IPS-15b (cell line): Measurements from ENCODE around the gene IL6R.

Source experiments
- H3K27me3 ChIP-seq: one replicate; pipeline ENCODE4 v1.6.1; 2013; ENCODE audit warnings: low read length; ENCODE audit not compliant: control insufficient read depth, insufficient read depth
- H3K36me3 ChIP-seq: one replicate; pipeline ENCODE4 v1.6.1; 2013; ENCODE audit warnings: low read length; ENCODE audit not compliant: control insufficient read depth, insufficient read depth
- H3K4me1 ChIP-seq: one replicate; pipeline ENCODE4 v1.6.1; 2013; ENCODE audit warnings: mild to moderate bottlenecking, low read length; ENCODE audit not compliant: control insufficient read depth, insufficient read depth
- H3K4me3 ChIP-seq: one replicate; pipeline ENCODE4 v1.5.1; 2013; ENCODE audit warnings: low read depth, low read length
- H3K9ac ChIP-seq: one replicate; pipeline ENCODE4 v1.6.1; 2013; ENCODE audit warnings: low read depth, mild to moderate bottlenecking, low read length
- H3K9me3 ChIP-seq: one replicate; pipeline ENCODE4 v1.6.1; 2013; ENCODE audit warnings: mild to moderate bottlenecking, low read length; ENCODE audit not compliant: control insufficient read depth, insufficient read depth

The IL6R gene

DNA sequence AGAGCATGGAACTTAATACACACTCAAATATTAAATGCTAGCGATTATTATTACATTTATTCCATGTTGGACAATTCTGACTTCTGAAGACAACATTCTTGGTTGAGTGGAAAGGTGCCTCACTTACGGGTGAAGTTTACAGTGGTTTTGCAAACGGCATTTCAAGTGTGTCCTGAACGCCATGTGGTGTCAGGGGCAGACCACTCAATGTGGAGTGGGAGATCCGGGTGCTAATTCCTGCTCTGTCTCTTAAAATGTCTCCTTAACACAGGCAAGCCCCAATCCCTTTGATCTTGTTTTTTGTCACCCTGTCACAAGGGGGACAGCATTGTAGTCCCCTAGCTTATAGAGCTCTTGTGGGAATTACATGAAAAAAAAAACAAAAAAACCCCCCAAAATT, 91.2 kb downstream of the IL6R start:
- Histone ChIP-seq H3K9me3 (no peaks in the 10 kb centered on the region), H3K4me1 (no peaks in the 10 kb centered on the region), H3K9ac (no peak overlapping the region), H3K36me3 (no peaks in the 10 kb centered on the region), H3K27me3 (peaks cover 28% of the 10 kb centered on the region), H3K4me3 (no peak overlapping the region)

DNA sequence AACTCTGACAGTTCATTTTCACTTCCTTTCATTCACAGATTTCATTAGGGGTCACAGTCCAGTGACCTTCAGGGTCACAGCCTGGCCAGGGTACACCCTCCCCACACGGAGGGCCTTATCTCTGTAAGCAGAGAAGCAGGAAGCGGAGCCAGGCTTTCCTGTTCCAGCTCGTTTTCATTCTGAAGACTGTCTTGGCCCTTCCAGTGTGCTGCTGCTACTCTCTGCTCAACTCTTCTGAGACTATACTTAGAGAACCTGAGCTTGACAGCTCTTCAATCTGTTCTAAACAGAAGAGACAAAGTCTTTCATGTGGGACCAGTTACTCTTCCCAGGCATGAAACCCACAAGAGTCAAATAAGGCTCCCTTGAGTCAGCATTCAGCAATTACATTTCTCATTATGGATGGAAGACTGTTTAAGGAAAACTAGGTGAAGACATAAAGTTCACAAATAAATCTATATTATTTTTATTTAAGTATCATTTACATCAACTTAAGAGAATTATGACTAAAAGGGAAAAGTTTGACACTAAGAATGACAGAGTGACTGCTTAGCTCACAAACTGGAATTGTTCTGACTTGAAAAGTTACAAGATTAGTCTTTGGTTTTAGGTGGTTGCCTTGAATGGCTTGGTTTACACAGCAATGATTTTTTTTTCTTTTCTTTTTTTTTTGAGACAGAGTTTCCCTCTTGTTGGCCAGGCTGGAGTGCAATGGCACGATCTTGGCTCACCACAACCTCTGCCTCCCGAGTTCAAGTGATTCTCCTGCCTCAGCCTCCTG, 92.1 kb downstream of the IL6R start:
- Histone ChIP-seq H3K36me3 (no peaks in the 10 kb centered on the region), H3K9ac (no peak overlapping the region), H3K9me3 (no peaks in the 10 kb centered on the region), H3K4me3 (no peak overlapping the region), H3K4me1 (no peaks in the 10 kb centered on the region), H3K27me3 (peaks cover 30% of the 10 kb centered on the region)

DNA sequence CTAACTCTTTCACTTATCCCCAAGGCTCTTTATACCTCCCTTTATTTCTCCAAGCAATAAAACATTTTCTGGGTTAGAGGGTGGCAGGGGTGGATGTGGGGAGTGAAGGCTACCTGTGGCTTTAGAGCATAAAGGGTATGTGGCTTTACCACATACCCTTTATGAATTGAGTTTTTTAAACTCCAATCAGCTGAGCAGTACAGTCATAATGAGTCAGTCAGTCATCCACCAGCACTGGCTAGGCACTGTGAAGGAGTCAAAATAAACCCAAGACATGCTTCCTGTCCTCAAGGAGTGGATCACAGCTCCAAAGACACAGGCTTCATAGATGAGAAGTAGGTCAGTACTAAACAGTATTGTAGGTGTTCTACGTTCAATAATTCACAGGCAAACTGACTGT, 94.3 kb downstream of the IL6R start:
- H3K4me1 ChIP-seq = no peaks in the 10 kb centered on the region
- H3K9me3 ChIP-seq = peaks cover 4% of the 10 kb centered on the region
- H3K9ac ChIP-seq = no peak overlapping the region
- H3K4me3 ChIP-seq = no peak overlapping the region
- H3K36me3 ChIP-seq = no peaks in the 10 kb centered on the region
- peaks cover 50% of the 10 kb centered on the region for H3K27me3 ChIP-seq

DNA sequence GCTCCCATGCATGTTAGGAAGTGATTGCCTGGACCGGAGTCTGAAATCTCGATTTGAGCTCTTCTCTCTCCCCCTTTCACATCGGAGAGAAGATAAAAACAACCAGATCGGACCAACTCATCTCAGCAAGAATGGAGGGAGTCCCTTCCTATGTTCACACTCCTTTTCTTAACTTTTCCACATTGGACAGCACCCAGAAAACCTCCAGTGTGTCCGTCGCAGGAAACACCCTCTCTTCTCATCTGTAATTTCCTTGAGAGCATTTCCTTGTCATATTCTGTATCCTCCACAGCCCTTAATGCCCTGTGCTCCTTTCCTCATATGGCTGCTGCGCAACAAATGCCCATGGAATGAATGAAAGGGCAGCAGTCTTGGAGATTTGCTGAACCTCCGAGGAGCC, 95.4 kb downstream of the IL6R start:
- no peak overlapping the region for H3K9ac ChIP-seq
- H3K27me3 ChIP-seq = peaks cover 59% of the 10 kb centered on the region
- H3K4me1 ChIP-seq = no peaks in the 10 kb centered on the region
- peaks cover 4% of the 10 kb centered on the region for H3K9me3 ChIP-seq
- no peaks in the 10 kb centered on the region for H3K36me3 ChIP-seq
- no peak overlapping the region for H3K4me3 ChIP-seq

DNA sequence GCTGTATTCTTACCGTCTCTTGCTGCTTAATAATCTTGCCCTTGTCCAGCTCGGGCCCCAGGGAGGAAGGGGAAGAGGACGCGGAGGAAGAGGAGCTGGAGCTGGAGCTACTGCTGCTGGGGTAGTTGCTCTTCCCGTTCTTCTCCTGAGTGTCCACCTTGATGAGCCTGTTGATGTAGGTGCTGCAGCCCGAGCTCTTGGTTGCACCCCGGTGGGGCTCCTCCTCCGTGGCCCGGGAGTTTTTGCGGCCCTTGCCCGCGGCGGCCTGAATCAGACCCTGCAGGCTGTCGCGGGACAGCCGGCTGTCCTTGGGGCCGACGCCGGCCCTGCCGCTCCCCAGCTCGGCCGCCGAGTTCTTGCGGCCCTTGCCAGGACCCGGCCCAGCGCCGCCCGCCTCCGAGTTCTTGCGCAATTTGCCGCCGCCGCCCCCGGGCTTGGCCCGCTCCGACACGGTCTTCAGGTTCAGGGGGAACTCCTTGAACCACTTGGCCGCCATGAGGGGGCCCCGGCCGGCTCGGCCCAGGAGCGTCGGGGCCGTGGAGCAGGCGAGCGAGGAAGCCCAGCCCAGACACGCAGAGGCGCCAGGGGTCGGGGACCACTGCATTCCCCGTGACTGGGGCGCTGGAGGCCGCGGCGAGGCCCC, 96.4 kb downstream of the IL6R start:
- Histone ChIP-seq H3K36me3 (no peaks in the 10 kb centered on the region), H3K9me3 (peaks cover 4% of the 10 kb centered on the region), H3K9ac (peak overlapping the region; percentile 37), H3K4me3 (peak overlapping the region; percentile 53), H3K4me1 (no peaks in the 10 kb centered on the region), H3K27me3 (peaks cover 64% of the 10 kb centered on the region)

- Histone ChIP-seq H3K27me3 (peaks cover 69% of the 10 kb centered on the region), H3K4me3 (peak within 1 kb of the TSS; percentile 53), H3K36me3 (no peaks in the 10 kb centered on the region), H3K9ac (peak within 1 kb of the TSS; percentile 37), H3K9me3 (peaks cover 4% of the 10 kb centered on the region), H3K4me1 (no peaks in the 10 kb centered on the region)
Observed at GRCh38 chr1:154502066-154502743, 97.1 kb downstream of the IL6R start, which contains the start of the genes SHE and TDRD10. Gene SHE, minus strand, starts transcription at chr1:154502412. Its CDS starts 386 bp downstream, at chr1:154502026. Gene TDRD10, plus strand, starts transcription at chr1:154502219. Its CDS starts 4,685 bp downstream, at chr1:154506904.

DNA sequence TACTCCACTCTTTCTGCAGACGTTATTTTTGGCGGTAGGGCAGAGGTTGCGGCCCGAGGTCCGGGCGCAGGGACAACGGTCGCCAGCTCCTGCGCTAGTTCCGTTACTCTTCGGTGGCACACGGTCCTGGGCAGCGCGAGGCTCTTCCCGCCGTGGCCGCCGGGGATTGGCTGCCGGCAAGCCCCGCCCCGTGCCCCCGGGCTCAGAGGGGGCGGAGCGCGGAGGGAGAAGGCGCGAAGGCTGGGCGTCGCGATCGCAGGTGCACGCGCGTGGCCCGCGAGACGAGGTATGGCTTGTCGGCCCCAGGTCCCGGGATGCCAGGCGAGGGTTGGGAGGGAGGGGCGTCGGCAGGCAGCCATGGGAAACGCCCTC, 97.6 kb downstream of the IL6R start:
- H3K9me3 ChIP-seq = peaks cover 4% of the 10 kb centered on the region
- no peak overlapping the region for H3K9ac ChIP-seq
- peaks cover 73% of the 10 kb centered on the region for H3K27me3 ChIP-seq
- H3K36me3 ChIP-seq = no peaks in the 10 kb centered on the region
- H3K4me3 ChIP-seq = peak overlapping the region; percentile 37
- no peaks in the 10 kb centered on the region for H3K4me1 ChIP-seq

- Histone ChIP-seq H3K36me3 (no peaks in the 10 kb centered on the region), H3K9me3 (peaks cover 4% of the 10 kb centered on the region), H3K27me3 (peaks cover 74% of the 10 kb centered on the region), H3K9ac (no peak overlapping the region), H3K4me3 (no peak overlapping the region), H3K4me1 (no peaks in the 10 kb centered on the region)
Observed at GRCh38 chr1:154503898-154504297, 98.8 kb downstream of the IL6R start.

- Histone ChIP-seq H3K36me3 (no peaks in the 10 kb centered on the region), H3K4me3 (no peak overlapping the region), H3K4me1 (no peaks in the 10 kb centered on the region), H3K27me3 (peaks cover 4% of the 10 kb centered on the region), H3K9ac (no peak overlapping the region), H3K9me3 (no peaks in the 10 kb centered on the region)
Observed at GRCh38 chr1:154512760-154513159, 107.6 kb downstream of the IL6R start.

DNA sequence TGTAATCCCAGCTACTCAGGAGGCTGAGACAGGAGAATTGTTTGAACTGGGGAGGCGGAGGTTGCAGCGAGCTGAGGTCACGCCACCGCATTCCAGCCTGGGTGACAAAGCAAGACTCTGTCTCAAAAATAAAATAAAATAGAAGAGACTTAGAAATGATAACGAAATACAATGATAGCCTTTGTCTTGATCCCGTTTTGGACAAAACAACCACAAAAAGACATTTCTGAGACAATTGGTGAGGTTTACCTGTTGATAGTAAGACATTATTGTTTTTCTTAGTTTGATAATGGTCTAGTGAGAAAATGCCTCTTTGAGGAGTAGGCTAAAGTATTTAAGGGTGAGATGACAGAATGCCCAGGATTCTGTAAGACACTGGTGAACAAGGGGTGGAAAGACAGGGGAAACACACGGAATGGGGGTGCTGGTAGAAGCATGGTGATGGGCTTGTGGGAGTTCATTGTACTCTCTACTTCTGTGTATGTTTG, 109.0 kb downstream of the IL6R start:
- Histone ChIP-seq H3K9ac (no peak overlapping the region), H3K27me3 (no peaks in the 10 kb centered on the region), H3K4me3 (no peak overlapping the region)

DNA sequence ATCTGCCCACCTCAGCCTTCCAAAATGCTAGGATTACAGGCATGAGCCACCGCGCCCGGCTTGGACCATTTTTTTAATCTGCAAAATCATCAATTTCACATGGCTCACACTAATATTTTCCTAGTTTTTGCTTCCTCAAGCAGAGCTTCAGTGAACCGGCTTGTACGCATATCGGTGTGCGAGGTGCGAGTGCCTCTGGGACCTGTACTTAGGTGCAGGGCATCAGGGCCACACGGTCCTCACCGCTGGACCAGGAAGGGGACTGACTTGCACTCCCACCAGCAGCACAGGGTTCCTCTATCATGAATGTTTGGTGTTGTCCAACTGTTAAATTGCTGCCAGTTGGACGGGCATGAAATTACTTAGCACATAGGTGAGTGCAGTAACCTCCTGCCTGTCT, 112.5 kb downstream of the IL6R start:
- H3K27me3 ChIP-seq = no peaks in the 10 kb centered on the region

More for the DNA sequence above, 109.0 kb downstream of the IL6R start:
- no peaks in the 10 kb centered on the region for H3K4me1 ChIP-seq
- H3K9me3 ChIP-seq = no peaks in the 10 kb centered on the region
- H3K36me3 ChIP-seq = no peaks in the 10 kb centered on the region

More for the DNA sequence above, 112.5 kb downstream of the IL6R start:
- Histone ChIP-seq H3K36me3 (no peaks in the 10 kb centered on the region), H3K4me1 (no peaks in the 10 kb centered on the region), H3K9me3 (no peaks in the 10 kb centered on the region), H3K9ac (no peak overlapping the region), H3K4me3 (no peak overlapping the region)
